ENCODE data around the gene KLHL18.
A peak's percentile ranks its signal among the peaks of the same experiment; 100 is the strongest.
"Not testable (repeated sequence)": the region's sequence is repeated elsewhere in the genome, so short reads cannot be mapped to it uniquely, and the experiment has no call there.

KLHL18 gene

GRCh38 chr3:47315069-47315647 lies 32.4 kb downstream of the KLHL18 start:
- DNase-seq = no peak

DNA sequence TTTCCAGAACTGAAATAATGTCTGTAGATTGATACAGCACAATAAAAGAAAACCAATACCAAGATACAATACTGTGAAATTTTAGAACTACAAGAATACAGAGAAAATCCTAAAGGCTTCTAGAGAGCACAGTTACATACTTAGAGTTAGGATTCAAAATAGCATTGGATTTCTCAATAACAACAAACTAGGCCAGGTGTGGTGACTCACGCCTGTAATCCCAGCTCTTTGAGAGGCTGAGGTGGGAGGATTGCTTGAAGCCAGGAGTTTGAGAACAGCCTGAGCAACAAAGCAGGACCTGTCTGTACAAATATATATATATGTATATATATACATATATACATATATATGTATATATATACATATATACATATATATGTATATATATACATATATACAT lies 33.4 kb downstream of the KLHL18 start:
- not testable (repeated sequence) for DNase-seq

GRCh38 chr3:47318916-47319315 lies 36.2 kb downstream of the KLHL18 start:
- DNase-seq = no peak

DNA sequence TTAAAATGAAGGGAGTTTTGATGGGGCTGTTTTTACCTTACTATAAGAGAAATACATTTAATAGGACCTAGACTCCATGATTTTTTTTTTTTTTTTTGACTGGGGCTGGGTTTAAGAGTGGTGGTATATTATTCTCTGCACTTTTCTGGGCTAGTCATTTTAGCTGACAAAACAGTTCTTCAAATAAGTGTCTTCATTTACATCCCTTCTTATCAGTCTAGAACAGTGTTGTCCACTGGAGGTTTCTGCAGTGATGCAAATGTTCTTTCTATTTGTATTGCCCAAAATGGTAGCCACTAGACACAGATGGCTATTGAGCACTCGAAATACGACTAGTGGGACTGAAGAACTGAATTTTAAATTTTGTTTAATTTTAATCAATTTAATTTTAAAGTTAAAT lies 37.2 kb downstream of the KLHL18 start:
- DNase-seq = no peak

GRCh38 chr3:47323431-47324277 lies 40.9 kb downstream of the KLHL18 start:
- no peak for DNase-seq

- peak in 1 of 2 experiments; percentile 18 for DNase-seq
Measured at GRCh38 chr3:47324278-47324865, 41.6 kb downstream of the KLHL18 start.

- no peak for DNase-seq
Measured at GRCh38 chr3:47333907-47334306, 51.2 kb downstream of the KLHL18 start.

DNA sequence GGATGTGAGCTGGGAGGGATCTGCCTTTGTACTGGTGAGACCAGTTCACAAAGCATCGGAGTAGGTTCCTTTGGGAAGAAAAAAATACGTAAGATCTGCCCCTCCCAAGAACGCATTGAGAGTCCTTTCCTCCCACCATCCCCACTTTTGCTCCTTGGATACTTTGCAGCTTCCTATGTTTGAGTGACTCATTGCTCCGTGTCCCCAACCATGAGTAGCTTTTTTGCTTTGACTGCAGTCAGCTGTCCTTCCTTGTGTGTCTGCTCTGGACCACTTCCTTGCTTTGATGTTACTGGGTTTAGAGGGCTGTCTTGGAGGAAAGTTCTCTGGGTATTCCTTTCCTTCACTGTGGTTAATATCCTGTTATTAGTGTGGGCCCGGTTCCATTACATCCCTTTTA lies 54.9 kb downstream of the KLHL18 start:
- DNase-seq = no peak

DNA sequence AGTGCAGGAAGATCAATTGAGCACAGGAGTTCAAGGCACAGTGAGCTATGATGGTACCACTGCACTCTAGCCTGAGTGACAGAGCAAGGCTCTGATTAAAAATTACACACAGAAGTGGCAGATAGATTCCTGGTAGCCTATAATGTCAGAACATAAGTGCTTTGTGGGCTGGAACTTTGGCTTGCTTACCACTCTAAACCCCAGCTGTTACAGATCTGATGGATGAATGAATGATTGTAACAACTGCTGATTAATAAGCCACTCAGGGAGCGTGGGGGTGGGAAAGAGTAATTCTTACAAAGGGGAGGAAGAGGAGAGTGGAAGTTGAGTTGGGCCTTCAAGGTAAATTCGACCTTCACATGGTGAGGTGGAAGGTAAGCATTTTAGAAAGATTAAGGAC lies 57.2 kb downstream of the KLHL18 start:
- DNase-seq = no peak

GRCh38 chr3:47340866-47341265 lies 58.1 kb downstream of the KLHL18 start:
- no peak for DNase-seq

DNA sequence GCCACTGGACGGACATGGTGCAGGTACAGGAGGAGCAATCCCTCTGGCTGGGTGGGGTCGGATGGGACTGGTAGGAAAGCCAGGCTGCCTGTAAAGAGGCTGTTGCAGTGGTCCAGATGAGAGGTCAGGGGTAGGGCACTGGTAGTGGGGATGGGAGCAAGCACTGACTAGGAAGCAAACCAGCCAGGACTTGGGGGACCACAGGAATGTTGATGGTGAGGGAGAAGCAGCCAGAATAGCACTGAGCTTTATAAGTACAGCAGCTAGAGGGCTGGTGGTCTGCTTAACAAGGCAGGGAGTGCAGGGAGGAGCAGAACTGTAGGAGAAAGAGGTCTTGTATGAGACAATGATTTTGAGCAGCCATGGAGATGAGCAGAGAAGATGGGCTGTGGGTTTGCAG lies 59.4 kb downstream of the KLHL18 start:
- DNase-seq = no peak

DNA sequence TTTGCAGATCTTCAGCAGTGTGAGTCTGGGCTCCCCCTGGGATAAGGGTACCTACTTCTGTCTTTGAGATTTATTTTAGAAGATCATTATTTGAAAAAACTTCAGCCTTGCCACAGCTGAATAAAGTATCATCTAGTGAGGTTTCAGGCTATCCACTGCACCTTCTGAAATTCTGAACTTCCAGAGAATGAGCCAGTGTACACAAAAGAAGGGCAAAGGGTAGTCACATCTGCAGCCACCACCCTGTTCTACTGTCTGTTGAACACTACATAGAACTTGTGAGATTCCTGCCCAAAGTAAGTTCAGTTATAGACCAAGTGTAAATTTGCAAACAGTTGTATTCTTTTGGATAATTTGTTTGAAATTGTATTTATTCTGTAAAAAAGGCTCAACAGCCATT lies 60.1 kb downstream of the KLHL18 start:
- DNase-seq = no peak

GRCh38 chr3:47343471-47343971 lies 60.8 kb downstream of the KLHL18 start:
- DNase-seq = no peak

DNA sequence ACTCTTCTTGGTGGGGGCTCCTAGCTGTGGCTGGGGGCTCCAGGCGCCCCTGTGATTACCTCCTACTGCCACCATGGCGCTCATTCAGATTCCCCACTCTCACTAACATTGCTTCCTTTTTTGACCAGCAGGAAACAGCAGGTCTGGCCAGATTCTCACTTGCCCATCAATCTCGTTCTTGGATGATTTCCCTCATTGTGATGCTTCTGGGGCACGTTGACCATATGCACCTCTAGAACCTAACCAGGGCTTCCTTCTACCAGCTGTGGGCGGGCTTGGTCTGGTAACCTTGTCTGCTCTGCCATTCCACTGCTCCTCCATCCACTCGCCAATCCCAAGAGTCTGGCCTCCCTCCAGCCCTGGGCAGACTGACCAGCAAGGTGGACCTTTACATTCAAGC lies 62.2 kb downstream of the KLHL18 start:
- DNase-seq = no peak

DNA sequence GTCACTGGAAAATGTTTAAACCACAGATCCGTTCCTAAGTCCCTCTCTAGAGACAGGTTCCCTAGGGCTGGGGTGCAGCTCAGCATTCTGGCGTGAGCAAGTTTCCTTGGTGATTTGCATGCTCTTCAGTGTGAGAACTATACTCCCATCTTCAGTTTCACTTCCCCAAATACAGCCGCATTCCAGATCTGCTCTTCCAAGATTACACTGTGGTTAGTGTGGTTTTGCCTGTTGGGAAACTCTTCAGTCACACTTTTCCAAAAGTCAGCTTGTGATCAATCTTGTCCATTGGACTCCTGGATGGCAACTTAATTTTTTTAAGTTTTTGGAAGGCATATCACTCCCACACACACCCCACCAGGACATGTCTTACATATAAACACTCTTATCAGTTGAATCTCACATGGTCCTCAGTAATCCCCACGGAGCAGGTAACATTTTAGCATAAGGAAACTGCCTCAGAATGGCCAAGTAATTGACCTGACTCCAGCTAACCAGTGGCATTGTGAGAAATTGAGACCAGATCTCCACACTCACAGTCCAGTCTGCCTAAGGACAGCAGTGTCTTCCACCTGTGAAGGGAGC lies 64.6 kb downstream of the KLHL18 start:
- DNase-seq = no peak

GRCh38 chr3:47348411-47349154 lies 65.8 kb downstream of the KLHL18 start:
- no peak for DNase-seq

DNA sequence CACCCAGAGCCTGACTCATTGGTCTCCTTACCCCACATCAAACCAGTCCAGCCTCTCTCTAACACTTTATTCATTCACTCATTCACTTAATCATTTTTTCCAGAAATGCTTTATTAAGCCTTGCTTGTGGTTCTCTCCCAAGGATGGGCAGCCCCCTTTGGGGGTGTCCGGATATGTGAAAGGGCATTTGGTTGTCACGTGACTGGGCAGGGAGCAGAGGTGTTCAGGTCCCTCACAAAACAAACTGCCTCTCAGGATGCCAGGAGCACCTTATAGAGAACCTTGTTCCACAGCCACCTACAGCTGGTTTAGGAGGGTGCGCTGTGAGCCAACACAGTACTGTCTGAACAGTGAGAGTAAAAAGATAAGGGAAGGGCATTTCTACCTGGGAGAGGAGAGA lies 72.3 kb downstream of the KLHL18 start:
- no peak for DNase-seq

- no peak for DNase-seq
Measured at GRCh38 chr3:47356201-47356600, 73.5 kb downstream of the KLHL18 start.

- no peak for DNase-seq
Measured at GRCh38 chr3:47359323-47359722, 76.6 kb downstream of the KLHL18 start.

DNA sequence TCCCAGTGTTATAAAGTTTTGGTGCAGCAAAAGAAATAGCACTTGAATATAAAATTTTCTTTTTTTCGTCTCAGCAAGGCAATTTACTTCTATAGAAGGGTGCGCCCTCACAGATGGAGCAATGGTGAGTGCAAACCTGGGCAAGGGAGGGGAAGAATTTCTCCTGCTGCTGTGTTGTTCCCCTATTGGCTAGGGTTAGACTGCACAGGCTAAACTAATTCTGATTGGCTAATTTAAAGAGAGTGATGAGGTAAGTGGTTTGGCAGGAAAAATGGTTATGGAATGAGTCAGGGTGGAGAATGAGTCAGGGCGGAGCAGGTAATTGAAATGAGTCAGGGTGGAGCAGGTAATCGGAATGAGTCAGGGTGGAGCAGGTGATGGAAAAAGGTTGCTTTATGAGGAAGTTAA lies 77.4 kb downstream of the KLHL18 start:
- not testable (repeated sequence) for DNase-seq

- no peak for DNase-seq
Measured at GRCh38 chr3:47362701-47363100, 80.0 kb downstream of the KLHL18 start.

GRCh38 chr3:47365213-47366153 lies 82.7 kb downstream of the KLHL18 start:
- no peak for DNase-seq
